ENCODE measurements around the gene MACROD1. TPM values are rescaled to one million over a fixed set of nuclear protein-coding genes. Genes with fewer than 3 reads are reported as not detected.

The MACROD1 gene
- total RNA-seq, 4 donors from 2014 or later = 10.4 to 31.5 (median 19.5) TPM

- no peak for DNase-seq
Measured at GRCh38 chr11:64029773-64030172, 136.1 kb downstream of the MACROD1 start.

GRCh38 chr11:64028398-64029115 lies 137.4 kb downstream of the MACROD1 start:
- Histone ChIP-seq H3K4me3 (peak overlapping the region in 1 of 4 donors; percentile 13), H3K4me1 (peaks cover 5 to 12% (median 6%) of the 10 kb centered on the region in 3 donors), H3K9me3 (no peaks in the 10 kb centered on the region), H3K27ac (no peak overlapping the region), H3K27me3 (peaks cover 0 to 51% (median 0%) of the 10 kb centered on the region in 4 donors), H3K36me3 (no peaks in the 10 kb centered on the region)
- WGBS, 2 donors = 5 to 67% methylated on average over 1 to 4 of the region's 22 CpGs
- DNase-seq = no peak
- TF ChIP-seq CTCF (IDR thresholded peaks at IDR 0.05) (no peak), POLR2A (IDR thresholded peaks at IDR 0.05) (no peak)
- intact Hi-C loops (cut with DNase I) = no loop called here

More at GRCh38 chr11:64029773-64030172, 136.1 kb downstream of the MACROD1 start:
- H3K27ac ChIP-seq = no peak overlapping the region
- H3K36me3 ChIP-seq = no peaks in the 10 kb centered on the region
- intact Hi-C loops (cut with DNase I) = no loop called here
- H3K4me1 ChIP-seq = peaks cover 5 to 13% (median 6%) of the 10 kb centered on the region in 3 donors
- H3K27me3 ChIP-seq = peaks cover 0 to 63% (median 7%) of the 10 kb centered on the region in 4 donors
- no peak for TF ChIP-seq CTCF (IDR thresholded peaks at IDR 0.05)
- TF ChIP-seq POLR2A (IDR thresholded peaks at IDR 0.05) = no peak
- H3K9me3 ChIP-seq = no peaks in the 10 kb centered on the region
- 79 to 87% methylated on average over 3 to 6 of the region's 8 CpGs for WGBS, 2 donors
- H3K4me3 ChIP-seq = no peak overlapping the region

GRCh38 chr11:64027651-64028397 lies 138.1 kb downstream of the MACROD1 start:
- H3K9me3 ChIP-seq = no peaks in the 10 kb centered on the region
- no peak for DNase-seq
- intact Hi-C loops (cut with DNase I) = no loop called here

GRCh38 chr11:64026575-64027205 lies 139.2 kb downstream of the MACROD1 start:
- Histone ChIP-seq H3K4me3 (no peak overlapping the region), H3K4me1 (peaks cover 5 to 17% (median 6%) of the 10 kb centered on the region in 3 donors), H3K36me3 (no peaks in the 10 kb centered on the region), H3K27ac (no peak overlapping the region), H3K9me3 (no peaks in the 10 kb centered on the region), H3K27me3 (peaks cover 0 to 33% (median 0%) of the 10 kb centered on the region in 4 donors)
- intact Hi-C loops (cut with DNase I) = no loop called here
- 80 to 82% methylated on average over 7 of the region's 7 CpGs for WGBS, 2 donors
- no peak for DNase-seq
- no peak for TF ChIP-seq CTCF (IDR thresholded peaks at IDR 0.05)
- no peak for TF ChIP-seq POLR2A (IDR thresholded peaks at IDR 0.05)

More at GRCh38 chr11:64027651-64028397, 138.1 kb downstream of the MACROD1 start:
- Histone ChIP-seq H3K4me3 (no peak overlapping the region), H3K4me1 (peaks cover 5 to 12% (median 6%) of the 10 kb centered on the region in 3 donors), H3K27ac (no peak overlapping the region), H3K27me3 (peaks cover 0 to 44% (median 0%) of the 10 kb centered on the region in 4 donors), H3K36me3 (no peaks in the 10 kb centered on the region)
- 15 to 56% methylated on average over 4 to 10 of the region's 20 CpGs for WGBS, 2 donors
- TF ChIP-seq CTCF (IDR thresholded peaks at IDR 0.05) = no peak
- no peak for TF ChIP-seq POLR2A (IDR thresholded peaks at IDR 0.05)
